SK-N-SH (cell line): Measurements from ENCODE around the gene MYMK. TPM values are rescaled to one million over a fixed set of nuclear protein-coding genes. Genes with fewer than 3 reads are reported as not detected.

Source experiments
- CTCF ChIA-PET: fragments of 300-600, 350-600 bp; formaldehyde crosslinking; extraction: SDS; loops from one replicate; lab custom pipeline; 2021; lab: Yijun Ruan, JAX
- POLR2A ChIA-PET: fragments of 350-600 bp; sonication (Branson Sonifier 250); formaldehyde crosslinking; extraction: SDS; loops from one replicate; lab custom pipeline; 2020; ENCODE audit warnings: antibody characterized with exemption, inconsistent platforms; lab: Yijun Ruan, JAX
- DNase-seq: peaks from one replicate; pipeline ENCODE4 v3.0.0; 2012
- H2AFZ ChIP-seq: fragments of 200-600 bp; sonication (generic); 2 replicates; pipeline ENCODE4 v1.8.1; 2016; ENCODE audit warnings: antibody characterized with exemption, mild to moderate bottlenecking, low read depth
- H3F3A ChIP-seq: fragments of 200-600 bp; sonication (generic); replicated peaks from 2 replicates; pipeline ENCODE3; 2016; ENCODE audit warnings: antibody characterized with exemption, mild to moderate bottlenecking; ENCODE audit not compliant: insufficient read depth
- H3K27ac ChIP-seq, 2 experiments: fragments of 200-500 bp in 1 of 2; fragments of 200-600 bp in 1 of 2; sonication (Bioruptor generic) in 1 of 2; sonication (generic), shearing (Covaris generic) in 1 of 2; 2 replicates each; pipeline versions ENCODE4 v1.5.1 to v1.6.1; 2014 to 2016; ENCODE audit warnings: low read depth in 2 of 2, inconsistent platforms in 1 of 2, low read length in 1 of 2, mild to moderate bottlenecking in 1 of 2, mixed read lengths in 1 of 2
- H3K27me3 ChIP-seq: fragments of 200-600 bp; sonication (generic), shearing (Covaris generic); 2 replicates; pipeline ENCODE4 v1.6.1; 2016; ENCODE audit warnings: mixed run types; ENCODE audit not compliant: insufficient read depth
- H3K36me3 ChIP-seq, 2 experiments: fragments of 200-500 bp in 1 of 2; fragments of 200-600 bp in 1 of 2; sonication (Bioruptor generic) in 1 of 2; sonication (generic) in 1 of 2; replicated peaks in 1 of 2; 2 replicates each; pipeline versions ENCODE3 to v1.5.1; 2014 to 2016; ENCODE audit warnings: low read length in 1 of 2, mild to moderate bottlenecking in 1 of 2; ENCODE audit not compliant: insufficient read depth in 2 of 2, control insufficient read depth in 1 of 2
- H3K4me1 ChIP-seq, 2 experiments: fragments of 200-500 bp in 1 of 2; fragments of 200-600 bp in 1 of 2; sonication (Bioruptor generic) in 1 of 2; sonication (generic), shearing (Covaris generic) in 1 of 2; 2 replicates each; pipeline versions ENCODE4 v1.5.1 to v1.6.1; 2014 to 2016; ENCODE audit warnings: low read depth in 1 of 2, low read length in 1 of 2, mixed run types in 1 of 2; ENCODE audit not compliant: insufficient read depth in 2 of 2, control insufficient read depth in 1 of 2
- H3K4me2 ChIP-seq: fragments of 200-600 bp; sonication (generic), shearing (Covaris generic); 2 replicates; pipeline ENCODE4 v1.6.1; 2017; ENCODE audit warnings: mixed run types
- H3K4me3 ChIP-seq, 2 experiments: fragments of 200-500 bp in 1 of 2; fragments of 200-600 bp in 1 of 2; sonication (Bioruptor generic) in 1 of 2; sonication (generic), shearing (Covaris generic) in 1 of 2; 2 replicates each; pipeline versions ENCODE4 v1.5.1 to v1.8.1; 2014 to 2016; ENCODE audit warnings: low read depth in 2 of 2, inconsistent platforms in 1 of 2, low read length in 1 of 2, mild to moderate bottlenecking in 1 of 2, mixed read lengths in 1 of 2, moderate library complexity in 1 of 2
- H3K79me2 ChIP-seq: fragments of 200-600 bp; sonication (generic); 2 replicates; pipeline ENCODE4 v1.8.1; 2017; ENCODE audit warnings: mild to moderate bottlenecking; ENCODE audit not compliant: insufficient read depth
- H3K9ac ChIP-seq: fragments of 200-600 bp; sonication (generic); 2 replicates; pipeline ENCODE4 v1.6.1; 2017; ENCODE audit warnings: mixed run types
- H3K9me2 ChIP-seq: fragments of 200-600 bp; sonication (generic); 2 replicates; pipeline ENCODE4 v1.6.1; 2017; ENCODE audit warnings: mixed run types
- H3K9me3 ChIP-seq: fragments of 200-600 bp; sonication (generic); 2 replicates; pipeline ENCODE4 v1.6.1; 2017; ENCODE audit warnings: mixed run types, mild to moderate bottlenecking, moderate library complexity
- H4K20me1 ChIP-seq: fragments of 200-600 bp; sonication (generic); 2 replicates; pipeline ENCODE4 v1.6.1; 2017; ENCODE audit warnings: mild to moderate bottlenecking, mixed run types; ENCODE audit not compliant: insufficient read depth
- CTCF ChIP-seq: fragments of 200-600 bp; sonication (generic); IDR thresholded peaks from 2 replicates; pipeline ENCODE4 v1.6.1; 2017; ENCODE audit warnings: antibody characterized with exemption, mild to moderate bottlenecking, moderate library complexity
- EP300 ChIP-seq, 2 experiments: IDR thresholded peaks; 2 replicates each; pipeline versions ENCODE4 v1.4.0 to v1.6.1; 2012; ENCODE audit warnings: borderline replicate concordance in 1 of 2, low read depth in 1 of 2, low read length in 1 of 2
- GABPA ChIP-seq: IDR thresholded peaks from 2 replicates; pipeline ENCODE4 v1.4.0; 2012; ENCODE audit warnings: low read depth, mild to moderate bottlenecking
- GATA2 ChIP-seq: sonication (generic); formaldehyde crosslinking; IDR thresholded peaks from 2 replicates; pipeline ENCODE4 v1.5.0; 2020; ENCODE audit warnings: mild to moderate bottlenecking, missing genetic modification reagents
- IRF3 ChIP-seq: fragments of 150-350 bp; IDR thresholded peaks from 2 replicates; pipeline ENCODE4 v1.6.1; 2016; ENCODE audit warnings: mild to moderate bottlenecking, low read depth, low read length
- JUND ChIP-seq: IDR thresholded peaks from 2 replicates; pipeline ENCODE4 v1.4.0; 2012
- PBX3 ChIP-seq: IDR thresholded peaks from 2 replicates; pipeline ENCODE4; 2012
- RCOR1 ChIP-seq: fragments of 150-350 bp; IDR thresholded peaks from 2 replicates; pipeline ENCODE4 v1.6.1; 2017; ENCODE audit warnings: antibody characterized with exemption, low read length
- REST ChIP-seq: IDR thresholded peaks from 2 replicates; pipeline ENCODE4 v1.6.1; 2012; ENCODE audit warnings: mild to moderate bottlenecking, low read depth, low read length, moderate library complexity
- RFX5 ChIP-seq: IDR thresholded peaks from 2 replicates; pipeline ENCODE4 v1.6.1; 2012; ENCODE audit warnings: mild to moderate bottlenecking, improper control_type of control experiment, low read length
- RXRA ChIP-seq: IDR thresholded peaks from 2 replicates; pipeline ENCODE4 v1.4.0; 2012; ENCODE audit warnings: low read depth, mild to moderate bottlenecking, borderline replicate concordance
- SMC3 ChIP-seq: IDR thresholded peaks from 2 replicates; pipeline ENCODE4 v1.6.1; 2012; ENCODE audit warnings: low read depth, low read length, improper control_type of control experiment
- TAF1 ChIP-seq: IDR thresholded peaks from 2 replicates; pipeline ENCODE4 v1.6.1; 2012; ENCODE audit warnings: low read depth, mild to moderate bottlenecking, low read length, moderate library complexity, borderline replicate concordance
- TCF12 ChIP-seq: IDR thresholded peaks from 2 replicates; pipeline ENCODE4 v1.4.0; 2012
- USF2 ChIP-seq: fragments of 150-350 bp; IDR thresholded peaks from 2 replicates; pipeline ENCODE4 v1.6.1; 2017; ENCODE audit warnings: antibody characterized with exemption, low read length, low read depth, borderline replicate concordance
- YY1 ChIP-seq: IDR thresholded peaks from 2 replicates; pipeline ENCODE4 v1.4.0; 2012; ENCODE audit warnings: low read depth, mild to moderate bottlenecking
- ZBTB33 ChIP-seq: IDR thresholded peaks from 2 replicates; pipeline ENCODE4 v1.4.0; 2012; ENCODE audit warnings: low read depth, borderline replicate concordance
- WGBS: methylation state at CpG from one replicate; pipeline ENCODE4 v1.1.6; 2017; ENCODE audit warnings: low lambda C conversion rate; 5-methylcytosine and 5-hydroxymethylcytosine counted together
- polyA plus RNA-seq, 3 experiments: library from polyadenylated mRNA; depleted of rRNA; stranded (reverse); fragments of >200 nt; gene quantifications; 2 replicates each; pipeline ENCODE4 v1.2.3, GENCODE V29; 2012

Gene MYMK
- polyA plus RNA-seq, 1 of the 3 experiments (the other 2 are of a cell fraction), result not detected

GRCh38 chr9:133551446-133551845 lies 26.7 kb upstream of the MYMK start:
- Histone ChIP-seq H3K4me3 (no peak overlapping the region), H3K79me2 (no peaks in the 10 kb centered on the region), H3K9me3 (no peaks in the 10 kb centered on the region), H3K36me3 (no peaks in the 10 kb centered on the region), H3K9me2 (no peaks in the 10 kb centered on the region), H3K9ac (no peak overlapping the region), H3K4me1 (peaks cover 0 to 18% of the 10 kb centered on the region in 2 experiments; a peak in 1 of 4 replicates), H2AFZ (no peak overlapping the region), H3K27ac (no peak overlapping the region; a peak in 1 of 4 replicates), H3F3A (no peaks in the 10 kb centered on the region), H4K20me1 (no peaks in the 10 kb centered on the region), H3K4me2 (no peak overlapping the region), H3K27me3 (no peaks in the 10 kb centered on the region)
- DNase-seq, result no peak
- ChIA-PET CTCF (interaction anchor here (0.7 to 1.7 kb wide), 3 partner anchors 9 to 20 kb away, joined by 3 to 4 read pairs (median 3); no protein-coding TSS in a partner anchor), POLR2A (no interaction called here)
- TF ChIP-seq TCF12 (no peak), IRF3 (no peak), ZBTB33 (no peak), CTCF (no peak), SMC3 (no peak), USF2 (no peak), TAF1 (no peak), REST (no peak), RFX5 (no peak), JUND (no peak), YY1 (no peak), EP300 (IDR thresholded peaks at IDR 0.05; ENCODE audit: borderline replicate concordance in 1 of 2, low read depth in 1 of 2, low read length in 1 of 2) (no peak), PBX3 (no peak), GATA2 (no peak), RXRA (no peak), RCOR1 (no peak), GABPA (no peak)
- WGBS, result 67% methylated on average over 7 of the region's 7 CpGs
